Prostate gland (tissue), 2 donors: ENCODE data around the gene LYPD5. TPM values are rescaled to one million over a fixed set of nuclear protein-coding genes. Genes with fewer than 3 reads are reported as not detected.

Experiments used
- DNase-seq: peaks from one replicate; pipeline ENCODE4 v3.0.0-alpha.2; 2019; ENCODE audit warnings: low spot score
- H3K27ac ChIP-seq, 2 donors: fragments of 200-600 bp; sonication (generic); 2 replicates each; pipeline ENCODE4 v1.5.1; 2017 to 2019
- H3K27me3 ChIP-seq: fragments of 200-600 bp; sonication (generic); replicated peaks from 2 replicates; pipeline ENCODE4 v1.5.1; 2019; ENCODE audit not compliant: insufficient read depth
- H3K36me3 ChIP-seq, 2 donors: fragments of 200-600 bp; sonication (generic); 1 replicate in 1 of 2; 2 replicates in 1 of 2; pipeline versions ENCODE4 v1.5.1 to v1.8.1; 2017 to 2019
- H3K4me1 ChIP-seq: fragments of 200-600 bp; sonication (generic); replicated peaks from 2 replicates; pipeline ENCODE4 v1.5.1; 2019
- H3K4me3 ChIP-seq, 2 donors: fragments of 200-600 bp; sonication (generic); 2 replicates each; pipeline ENCODE4 v1.5.1; 2017 to 2019
- H3K9me3 ChIP-seq: fragments of 200-600 bp; sonication (generic); 2 replicates; pipeline ENCODE4 v1.5.1; 2017
- CTCF ChIP-seq, 4 experiments: fragments of 200-600 bp in 2 of 4; fragments of 450-650 bp in 2 of 4; sonication (generic) in 2 of 4; IDR thresholded peaks; 1 replicate in 3 of 4; 2 replicates in 1 of 4; pipeline ENCODE4 v1.5.1; 2016 to 2019; ENCODE audit warnings: antibody characterized with exemption in 4 of 4, mild to moderate bottlenecking in 2 of 4, moderate library complexity in 2 of 4
- POLR2A ChIP-seq: fragments of 450-650 bp; IDR thresholded peaks from one replicate; pipeline ENCODE4 v1.6.1; 2016; ENCODE audit warnings: antibody characterized with exemption, mild to moderate bottlenecking
- POLR2AphosphoS5 ChIP-seq: sonication (generic); formaldehyde crosslinking; IDR thresholded peaks from one replicate; pipeline ENCODE4 v1.6.1; 2017; ENCODE audit warnings: antibody characterized with exemption
- WGBS: methylation state at CpG from one replicate; pipeline ENCODE4 v1.1.5; 2018; 5-methylcytosine and 5-hydroxymethylcytosine counted together
- intact Hi-C: fragments of 100-400 bp; cut with DNase I; formaldehyde crosslinking; loops from one replicate; pipeline ENCODE4 v1.14.2; 2022
- total RNA-seq, 2 donors: library from RNA; depleted of rRNA; stranded (reverse); fragments of >200 nt; gene quantifications; one replicate each; pipeline ENCODE4 v1.1.0, GENCODE V29; 2016

The LYPD5 gene
- total RNA-seq, 2 donors from 2014 or later: 2.7 to 6.2 TPM

GRCh38 chr19:43763473-43763939 lies 38.7 kb downstream of the LYPD5 start:
- DNase-seq: no peak
- Histone ChIP-seq H3K4me1 (peaks cover 12% of the 10 kb centered on the region), H3K9me3 (no peaks in the 10 kb centered on the region), H3K27me3 (no peaks in the 10 kb centered on the region), H3K27ac (no peak overlapping the region), H3K36me3 (no peaks in the 10 kb centered on the region), H3K4me3 (no peak overlapping the region)
- intact Hi-C loops: no loop called here
- TF ChIP-seq POLR2A (no peak), POLR2AphosphoS5 (no peak), CTCF (IDR thresholded peaks at IDR 0.05) (no peak)
- WGBS: 49% methylated on average over 3 of the region's 3 CpGs

GRCh38 chr19:43762814-43763213 lies 39.4 kb downstream of the LYPD5 start:
- Histone ChIP-seq H3K4me1 (peaks cover 9% of the 10 kb centered on the region), H3K27me3 (no peaks in the 10 kb centered on the region), H3K27ac (no peak overlapping the region), H3K9me3 (no peaks in the 10 kb centered on the region), H3K4me3 (no peak overlapping the region), H3K36me3 (no peaks in the 10 kb centered on the region)
- TF ChIP-seq POLR2A (no peak), CTCF (IDR thresholded peaks at IDR 0.05) (no peak), POLR2AphosphoS5 (no peak)
- DNase-seq: no peak
- 92% methylated on average over 3 of the region's 3 CpGs for WGBS
- intact Hi-C loops: no loop called here

GRCh38 chr19:43760941-43761340 lies 41.3 kb downstream of the LYPD5 start:
- H3K4me3 ChIP-seq: no peak overlapping the region
- TF ChIP-seq CTCF (IDR thresholded peaks at IDR 0.05): no peak
- no peak for TF ChIP-seq POLR2AphosphoS5
- TF ChIP-seq POLR2A: no peak
- WGBS: 92% methylated on average over 4 of the region's 4 CpGs
- H3K4me1 ChIP-seq: no peaks in the 10 kb centered on the region
- H3K9me3 ChIP-seq: no peaks in the 10 kb centered on the region
- no peaks in the 10 kb centered on the region for H3K36me3 ChIP-seq
- H3K27ac ChIP-seq: no peak overlapping the region
- no peaks in the 10 kb centered on the region for H3K27me3 ChIP-seq
- no peak for DNase-seq
- intact Hi-C loops: no loop called here

GRCh38 chr19:43759515-43759914 lies 42.7 kb downstream of the LYPD5 start:
- 28% methylated on average over 5 of the region's 5 CpGs for WGBS
- peak; percentile 52 for TF ChIP-seq POLR2AphosphoS5
- peak in 2 of 4 experiments; percentile 31 to 48 for TF ChIP-seq CTCF (IDR thresholded peaks at IDR 0.05)
- TF ChIP-seq POLR2A: no peak
- Histone ChIP-seq H3K36me3 (no peaks in the 10 kb centered on the region), H3K9me3 (no peaks in the 10 kb centered on the region), H3K27me3 (no peaks in the 10 kb centered on the region), H3K4me1 (no peaks in the 10 kb centered on the region), H3K4me3 (no peak overlapping the region), H3K27ac (peak overlapping the region; percentile 50 to 69)
- DNase-seq: no peak
- intact Hi-C loops: loop anchor here (10.0 kb wide), 1 partner anchor 225 kb away; the partner anchor contains the start of gene ZNF575

GRCh38 chr19:43755256-43755801 lies 46.9 kb downstream of the LYPD5 start:
- Histone ChIP-seq H3K4me3 (peak overlapping the region; percentile 61 to 86), H3K36me3 (no peaks in the 10 kb centered on the region), H3K27me3 (no peaks in the 10 kb centered on the region), H3K27ac (peak overlapping the region; percentile 95 to 99), H3K9me3 (no peaks in the 10 kb centered on the region), H3K4me1 (no peaks in the 10 kb centered on the region)
- intact Hi-C loops: loop anchor here (10.0 kb wide), 1 partner anchor 221 kb away; the partner anchor contains the start of gene ZNF575
- no peak for TF ChIP-seq CTCF (IDR thresholded peaks at IDR 0.05)
- TF ChIP-seq POLR2AphosphoS5: peak; percentile 69
- peak; percentile 75 for DNase-seq
- WGBS: under 1% methylated on average over 28 of the region's 28 CpGs
